RPMI8226 (cell line): ENCODE measurements around the gene CDCA7.
"Not testable (repeated sequence)": the region's sequence is repeated elsewhere in the genome, so short reads cannot be mapped to it uniquely, and the experiment has no call there.

Experiments
- DNase-seq: peaks from one replicate; pipeline ENCODE4 v3.0.0-alpha.2; 2015

Gene CDCA7

DNA sequence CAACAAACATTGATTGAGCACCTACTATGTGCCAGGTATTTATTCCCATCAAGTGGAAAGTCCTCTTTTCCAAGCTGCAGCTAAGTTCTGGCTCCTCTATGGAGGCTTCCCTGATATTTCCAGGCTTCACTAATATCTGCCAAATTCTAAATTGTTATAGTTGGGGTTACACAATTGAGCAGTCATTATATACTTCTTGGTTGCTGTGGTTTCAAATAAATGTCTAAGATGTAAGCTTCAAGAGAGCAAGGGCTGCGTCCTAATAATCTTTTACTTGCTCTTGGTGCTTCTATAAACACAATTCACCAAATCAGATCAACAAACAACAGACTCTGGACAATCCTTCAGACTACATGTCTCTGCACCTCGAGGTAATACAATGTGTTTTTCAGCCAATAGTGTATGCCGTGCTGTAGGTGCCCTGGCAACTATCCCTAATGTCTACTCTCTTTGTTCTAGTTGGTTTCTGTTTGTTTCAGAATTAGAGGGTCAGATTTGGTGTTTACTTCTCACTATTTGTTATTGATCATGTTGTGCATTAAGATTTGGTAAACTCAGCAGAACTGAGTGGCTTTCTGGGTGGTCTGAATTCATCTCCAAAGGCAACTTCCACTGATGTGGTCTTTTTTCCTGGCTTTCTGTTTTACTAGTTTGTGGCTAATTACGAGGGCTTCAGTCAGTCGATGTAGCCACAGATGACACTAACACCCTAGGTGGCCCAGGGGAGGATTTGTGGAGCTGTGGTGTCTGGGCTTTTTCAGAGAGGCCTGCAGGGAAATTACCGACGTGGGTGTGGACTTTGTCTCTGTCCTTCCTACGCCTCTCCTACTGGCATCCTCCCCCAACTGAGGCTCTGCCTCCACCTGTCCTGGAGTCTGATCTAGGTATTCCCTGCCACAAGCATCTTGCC lies 50.4 kb downstream of the CDCA7 start:
- no peak for DNase-seq

DNA sequence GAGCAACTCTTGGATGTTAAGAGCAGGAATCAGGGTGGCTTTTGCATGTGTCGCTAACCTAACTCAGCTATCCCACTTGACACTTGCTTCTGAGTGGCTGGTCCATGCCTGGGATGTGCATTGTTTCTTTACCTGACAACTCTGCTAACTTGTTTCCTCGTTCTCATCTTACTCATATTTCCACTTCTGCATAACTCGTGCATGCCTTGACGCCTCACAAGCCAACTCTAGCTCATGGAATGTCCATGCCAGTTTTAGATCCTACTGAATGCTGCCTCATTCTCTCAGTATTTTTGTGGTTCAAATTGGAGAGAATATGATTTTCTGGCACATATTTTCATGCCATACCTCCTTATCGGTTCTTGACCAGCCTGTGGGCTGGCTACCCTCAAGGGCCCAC lies 52.5 kb downstream of the CDCA7 start:
- DNase-seq, result no peak

DNA sequence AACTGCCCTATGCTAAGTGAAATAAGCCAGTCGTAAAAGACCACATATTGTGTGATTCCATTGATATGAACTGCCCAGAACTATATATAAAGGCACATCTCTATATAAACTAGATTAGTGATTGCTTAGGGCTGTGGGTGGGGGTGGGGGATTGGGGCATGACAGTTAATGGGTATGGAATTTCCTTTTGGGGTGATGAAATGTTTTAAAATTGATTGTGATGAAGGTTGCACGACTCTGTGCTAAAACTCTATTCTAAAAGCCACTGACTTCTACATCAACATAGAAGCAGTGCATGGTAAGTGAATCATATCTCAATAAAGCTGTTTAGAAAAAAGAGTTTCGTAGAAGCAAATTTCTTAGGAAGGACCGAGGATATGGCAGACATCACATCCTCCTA lies 53.0 kb downstream of the CDCA7 start:
- DNase-seq, result no peak

DNA sequence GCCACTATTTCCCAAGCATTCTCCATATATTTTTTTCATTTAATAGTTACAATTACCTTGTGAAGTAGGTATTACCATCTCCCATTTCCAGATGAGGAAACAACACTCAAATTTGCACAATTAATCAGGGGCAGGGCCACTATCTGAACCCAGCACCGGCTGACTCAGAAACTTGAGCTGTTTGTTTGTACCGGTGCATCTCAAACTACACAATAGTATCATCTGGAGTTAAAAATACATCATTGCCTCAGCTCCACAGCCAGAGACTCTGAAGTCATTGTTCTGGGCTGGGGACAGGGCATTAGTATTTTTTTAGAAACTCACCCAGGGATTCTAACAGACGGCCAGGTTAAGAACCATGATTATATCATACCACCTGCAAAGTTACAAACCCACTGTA lies 55.9 kb downstream of the CDCA7 start:
- DNase-seq, result no peak

DNA sequence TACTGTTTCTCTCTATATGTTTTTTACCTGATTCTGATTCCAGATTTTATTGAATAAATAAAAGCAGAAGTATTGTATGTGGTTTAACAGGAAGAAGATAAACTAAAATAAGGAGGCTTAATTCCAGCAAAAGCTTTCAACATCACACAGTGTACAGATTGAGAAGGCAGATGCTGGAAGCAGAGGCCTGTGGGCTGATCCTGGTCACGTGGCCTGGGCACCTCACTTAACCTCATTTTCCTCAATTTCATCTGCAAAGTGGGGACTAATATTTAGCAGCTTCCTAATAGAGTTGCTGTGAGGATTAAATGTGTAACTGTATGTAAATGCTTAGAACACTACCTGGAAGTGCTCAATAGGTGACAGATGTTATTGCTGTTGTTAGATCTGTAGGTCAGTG lies 58.0 kb downstream of the CDCA7 start:
- no peak for DNase-seq

DNA sequence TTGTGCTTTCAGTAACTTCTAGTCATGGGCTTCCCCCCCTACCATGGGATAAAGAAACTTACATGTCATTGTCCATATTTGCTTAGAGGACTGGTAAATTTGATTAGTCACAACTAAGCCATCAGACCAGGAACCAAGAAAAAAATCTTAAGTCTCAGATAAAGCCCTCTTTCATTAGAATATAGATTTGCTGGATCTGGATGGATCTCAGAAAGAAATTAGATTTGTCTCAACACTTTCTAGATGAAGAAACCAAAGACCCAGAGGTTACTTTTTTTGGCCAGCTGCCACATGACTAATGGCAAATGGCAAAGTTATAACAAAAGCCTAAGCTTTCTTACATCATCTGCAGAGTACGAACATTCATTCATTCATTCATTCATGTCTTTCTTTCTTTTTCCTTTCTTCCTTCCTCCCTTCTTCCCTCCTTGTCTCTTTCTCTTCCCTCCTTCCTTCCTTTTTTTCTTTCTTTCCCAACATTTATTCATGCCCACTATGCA lies 60.2 kb downstream of the CDCA7 start:
- DNase-seq, result no peak

DNA sequence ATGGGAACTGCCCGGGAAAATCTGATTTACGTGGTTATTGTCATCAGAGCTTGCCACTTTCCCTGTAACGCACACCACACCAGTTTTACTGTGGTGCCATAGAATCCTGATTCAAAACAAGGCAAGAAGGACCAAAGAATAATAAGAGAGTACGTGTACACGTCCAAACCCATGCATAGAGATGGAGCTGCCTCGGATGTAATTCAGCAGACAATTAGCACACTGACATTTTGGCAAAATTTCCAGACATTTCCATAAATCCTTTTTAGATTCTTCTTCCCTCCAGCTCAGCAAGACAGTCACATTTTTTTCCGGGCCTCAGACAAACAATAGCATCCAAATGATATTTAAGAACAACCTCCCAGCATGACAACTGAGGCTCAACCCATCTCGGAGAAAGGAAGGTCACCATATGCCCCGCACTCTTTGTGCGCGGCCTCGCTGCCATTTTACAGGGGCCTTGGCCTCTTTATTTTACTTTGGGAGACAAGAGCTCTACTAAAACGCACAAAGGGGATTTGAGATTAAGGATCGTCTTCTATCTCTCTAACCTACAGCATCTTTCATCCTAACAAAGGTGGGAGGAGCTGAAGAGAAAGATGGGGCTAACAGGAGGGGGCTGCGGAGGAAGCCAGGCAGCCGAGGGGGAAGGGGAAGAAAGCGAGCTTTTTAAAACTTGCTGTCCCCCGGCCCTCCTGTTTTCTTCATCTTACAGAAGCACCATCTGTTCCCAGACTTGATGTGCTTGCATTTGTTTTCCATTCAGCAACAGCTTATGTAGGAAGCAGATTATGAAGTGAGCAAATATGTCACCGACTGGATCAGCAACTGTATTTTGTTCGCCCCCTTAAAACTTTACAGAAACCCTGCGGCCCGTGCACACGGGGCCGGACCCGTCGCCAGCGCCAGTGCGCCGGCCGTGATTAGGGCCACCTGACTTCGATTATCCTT lies 61.0 kb downstream of the CDCA7 start:
- DNase-seq, result no peak

GRCh38 chr2:173416415-173417152 lies 61.9 kb downstream of the CDCA7 start:
- DNase-seq, result not testable (repeated sequence)

GRCh38 chr2:173417341-173417740 lies 62.7 kb downstream of the CDCA7 start:
- DNase-seq, result no peak

DNA sequence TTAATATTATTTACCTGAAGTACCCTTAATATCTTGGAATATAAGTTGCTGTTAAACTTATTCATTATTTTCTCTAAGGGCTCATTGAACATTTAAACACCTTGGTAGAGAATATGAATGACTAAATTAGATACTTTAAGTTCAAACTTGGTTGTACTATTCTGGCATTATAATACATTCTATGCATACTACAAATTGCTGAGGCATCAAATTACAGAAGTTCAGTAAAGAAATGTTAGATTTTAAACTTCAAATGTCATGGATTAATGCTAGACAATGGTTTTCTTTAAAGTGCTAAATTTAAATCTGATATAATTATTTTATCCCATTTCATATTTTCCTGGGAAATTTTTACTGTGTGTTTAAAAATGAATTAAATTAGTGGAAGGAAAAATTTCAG lies 63.1 kb downstream of the CDCA7 start:
- DNase-seq, result no peak
